Activated CD4-positive, alpha-beta T cell treated with anti-CD3 and anti-CD28 coated beads for 36 hours (primary cell): Measurements from ENCODE around the gene LPP. TPM values are rescaled to one million over a fixed set of nuclear protein-coding genes. Genes with fewer than 3 reads are reported as not detected.

Experiments
- ATAC-seq: fragments of 200-7000 bp; cut with Tn5 transposase; one replicate; pipeline ENCODE4 v1.10.0; 2021; ENCODE audit warnings: mild to moderate bottlenecking, moderate library complexity
- CTCF ChIA-PET: fragments of 350-600 bp; sonication (Branson Sonifier 250); formaldehyde crosslinking; loops from one replicate; lab custom pipeline; 2021; ENCODE audit warnings: antibody characterized with exemption; lab: Charles Lee
- POLR2A ChIA-PET: fragments of 350-600 bp; sonication (Branson Sonifier 250); formaldehyde crosslinking; loops from one replicate; lab custom pipeline; 2021; ENCODE audit warnings: antibody characterized with exemption, inconsistent platforms; lab: Charles Lee
- DNase-seq: peaks from one replicate; pipeline ENCODE4 v3.0.0-alpha.2; 2020
- H3K27ac Mint-ChIP-seq: one replicate; pipeline ENCODE4 v1.8.0; 2021; ENCODE audit warnings: mixed read lengths
- H3K27me3 Mint-ChIP-seq: one replicate; pipeline ENCODE4 v1.8.0; 2021; ENCODE audit warnings: mixed read lengths
- H3K36me3 Mint-ChIP-seq: one replicate; pipeline ENCODE4 v1.8.0; 2021; ENCODE audit warnings: low read depth, mixed read lengths
- H3K4me1 Mint-ChIP-seq: one replicate; pipeline ENCODE4 v1.8.0; 2021; ENCODE audit warnings: mixed read lengths
- H3K4me3 Mint-ChIP-seq: one replicate; pipeline ENCODE4 v1.8.0; 2021; ENCODE audit warnings: mild to moderate bottlenecking, moderate library complexity, mixed read lengths
- H3K9me3 Mint-ChIP-seq: one replicate; pipeline ENCODE4 v1.8.0; 2021; ENCODE audit warnings: low read depth, mixed read lengths
- intact Hi-C, 2 experiments: fragments of 100-400 bp; cut with DNase I in 1 of 2; cut with micrococcal nuclease in 1 of 2; formaldehyde crosslinking; loops; one replicate each; pipeline versions ENCODE4 v1.14.2 to v1.15.1; 2022 to 2024; cut with DNase I, micrococcal nuclease
- total RNA-seq, 2 experiments: library from RNA; stranded (reverse); gene quantifications; one replicate each; pipeline ENCODE4 v1.2.3, GENCODE V29; 2021

The LPP gene
- total RNA-seq, 2 experiments from 2014 or later = 34.7 to 40.6 TPM

DNA sequence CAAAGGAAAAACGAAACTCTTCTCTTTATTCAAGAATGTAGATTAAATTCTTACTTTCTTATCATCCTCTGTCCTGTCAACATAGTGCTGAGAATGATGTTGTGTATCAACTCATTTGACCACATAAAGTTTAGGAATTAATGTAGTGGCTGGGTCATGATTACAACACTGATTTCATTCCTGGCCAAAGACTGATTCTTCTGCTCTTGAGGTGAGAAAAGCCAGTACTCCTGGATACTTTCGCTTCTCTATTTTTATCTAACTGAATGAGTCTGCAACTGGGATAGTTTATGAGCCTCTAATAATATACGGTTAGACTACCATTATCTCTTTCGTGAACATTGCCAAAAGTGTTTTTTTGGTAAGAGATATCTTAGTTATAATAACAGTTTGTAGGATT is 173.0 kb downstream of the LPP start:
- DNase-seq = no peak
- H3K27me3 Mint-ChIP-seq = no peaks in the 10 kb centered on the region
- intact Hi-C loops = loop anchor here (10.0 kb wide), 2 partner anchors 458 to 628 kb away; no protein-coding TSS in a partner anchor
- CTCF ChIA-PET = interaction anchor here (1.4 to 1.6 kb wide), 2 partner anchors 586 to 588 kb away, joined by 3 to 5 read pairs; no protein-coding TSS in a partner anchor
- no peak overlapping the region for H3K4me3 Mint-ChIP-seq
- peaks cover 72% of the 10 kb centered on the region for H3K4me1 Mint-ChIP-seq
- no peak overlapping the region for H3K27ac Mint-ChIP-seq
- H3K9me3 Mint-ChIP-seq = peaks cover 5% of the 10 kb centered on the region
- peaks cover 20% of the 10 kb centered on the region for H3K36me3 Mint-ChIP-seq
- POLR2A ChIA-PET = no interaction called here
- no peak for ATAC-seq

DNA sequence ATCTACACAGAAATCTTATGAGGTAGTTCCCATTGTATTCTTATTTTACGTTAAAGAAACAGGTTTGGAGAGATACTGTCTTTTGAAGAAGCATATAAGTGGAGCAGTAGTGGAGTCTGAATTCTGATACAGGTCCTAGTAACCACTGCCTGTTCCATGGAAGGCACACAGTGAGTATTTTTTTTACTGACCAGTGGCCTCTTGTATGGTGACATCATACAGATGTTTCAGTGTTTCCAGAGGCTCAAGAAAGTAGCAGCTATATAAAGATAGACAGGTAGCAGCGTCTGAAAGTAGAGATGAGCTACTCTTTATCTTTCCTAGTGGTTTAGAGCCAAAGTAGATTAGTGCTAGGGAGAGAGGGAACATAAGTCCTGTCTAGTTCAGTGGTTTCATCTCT is 173.5 kb downstream of the LPP start:
- Mint-ChIP-seq H3K36me3 (peaks cover 20% of the 10 kb centered on the region), H3K27ac (no peak overlapping the region), H3K9me3 (peaks cover 5% of the 10 kb centered on the region), H3K4me3 (no peak overlapping the region), H3K4me1 (peaks cover 68% of the 10 kb centered on the region), H3K27me3 (no peaks in the 10 kb centered on the region)
- intact Hi-C loops = loop anchor here (10.0 kb wide), 2 partner anchors 457 to 627 kb away; no protein-coding TSS in a partner anchor
- CTCF ChIA-PET = interaction anchor here (0.7 to 1.6 kb wide), 5 partner anchors 11 to 589 kb away, joined by 3 to 5 read pairs (median 3); no protein-coding TSS in a partner anchor
- POLR2A ChIA-PET = no interaction called here
- ATAC-seq = no peak
- DNase-seq = no peak

GRCh38 chr3:188330138-188330537 is 176.2 kb downstream of the LPP start:
- Mint-ChIP-seq H3K4me1 (peaks cover 42% of the 10 kb centered on the region), H3K9me3 (no peaks in the 10 kb centered on the region), H3K27me3 (no peaks in the 10 kb centered on the region), H3K27ac (peak overlapping the region; percentile 17), H3K36me3 (peaks cover 18% of the 10 kb centered on the region), H3K4me3 (peak overlapping the region; percentile 18)
- ATAC-seq = peak; percentile 61
- CTCF ChIA-PET = interaction anchor here (1.2 to 1.4 kb wide), 2 partner anchors 9 to 591 kb away, joined by 5 read pairs; no protein-coding TSS in a partner anchor
- POLR2A ChIA-PET = interaction anchor here (0.6 to 1.4 kb wide), 4 partner anchors 9 to 590 kb away, joined by 3 to 5 read pairs (median 4); no protein-coding TSS in a partner anchor
- intact Hi-C loops = loop anchor here in 1 of 2 experiments (10.0 kb wide), 1 partner anchor 815 kb away; no protein-coding TSS in a partner anchor
- DNase-seq = no peak

DNA sequence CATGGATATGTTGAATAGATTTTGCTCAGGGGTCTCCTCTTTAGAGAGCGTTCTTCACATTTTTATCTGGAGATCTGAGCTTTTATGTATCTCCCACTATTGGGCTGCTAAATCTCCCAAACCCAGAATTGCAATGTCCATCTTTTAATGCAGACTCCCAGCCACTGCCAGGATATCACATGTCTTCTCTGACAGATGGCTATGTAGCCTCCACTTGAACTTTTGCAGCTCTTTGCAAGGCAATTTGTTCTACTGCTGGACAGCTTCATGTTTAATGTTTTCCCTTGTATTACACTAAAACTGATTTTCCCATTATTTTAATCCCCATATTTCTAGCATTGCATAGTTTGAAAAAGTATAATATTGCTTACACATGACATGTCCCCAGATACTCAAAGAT is 177.2 kb downstream of the LPP start:
- DNase-seq = no peak
- intact Hi-C loops = loop anchor here in 1 of 2 experiments (10.0 kb wide), 1 partner anchor 814 kb away; no protein-coding TSS in a partner anchor
- Mint-ChIP-seq H3K4me1 (peaks cover 38% of the 10 kb centered on the region), H3K4me3 (no peak overlapping the region), H3K36me3 (peaks cover 12% of the 10 kb centered on the region), H3K27ac (no peak overlapping the region), H3K27me3 (no peaks in the 10 kb centered on the region), H3K9me3 (peaks cover 7% of the 10 kb centered on the region)
- ATAC-seq = no peak
- ChIA-PET POLR2A (interaction anchor here (1.4 kb wide), 1 partner anchor 591 kb away, joined by 3 read pairs; no protein-coding TSS in a partner anchor), CTCF (interaction anchor here (0.9 to 1.4 kb wide), 4 partner anchors 8 to 592 kb away, joined by 3 to 5 read pairs (median 4); no protein-coding TSS in a partner anchor)

GRCh38 chr3:188332085-188332484 is 178.1 kb downstream of the LPP start:
- DNase-seq = no peak
- Mint-ChIP-seq H3K9me3 (peaks cover 7% of the 10 kb centered on the region), H3K4me3 (no peak overlapping the region), H3K36me3 (peaks cover 14% of the 10 kb centered on the region), H3K27me3 (no peaks in the 10 kb centered on the region), H3K4me1 (peaks cover 31% of the 10 kb centered on the region), H3K27ac (no peak overlapping the region)
- ChIA-PET CTCF (interaction anchor here (1.3 kb wide), 1 partner anchor 9 kb away, joined by 3 read pairs; no protein-coding TSS in a partner anchor), POLR2A (no interaction called here)
- intact Hi-C loops = loop anchor here in 1 of 2 experiments (10.0 kb wide), 1 partner anchor 813 kb away; no protein-coding TSS in a partner anchor
- no peak for ATAC-seq

- ChIA-PET CTCF (interaction anchor here (0.6 to 1.6 kb wide), 4 partner anchors 12 to 934 kb away, joined by 3 to 5 read pairs (median 4); no protein-coding TSS in a partner anchor), POLR2A (no interaction called here)
- ATAC-seq (no peak), DNase-seq (no peak)
- Mint-ChIP-seq H3K4me1 (peaks cover 40% of the 10 kb centered on the region), H3K27me3 (no peaks in the 10 kb centered on the region), H3K4me3 (no peak overlapping the region), H3K36me3 (peaks cover 21% of the 10 kb centered on the region), H3K27ac (no peak overlapping the region), H3K9me3 (peaks cover 7% of the 10 kb centered on the region)
- intact Hi-C loops = loop anchor here (5.0 to 10.0 kb wide), 3 partner anchors 67 to 809 kb away; no protein-coding TSS in a partner anchor
These were observed 181.7 kb downstream of the LPP start for GRCh38 chr3:188335656-188336055.

- ATAC-seq (no peak), DNase-seq (no peak)
- peaks cover 21% of the 10 kb centered on the region for H3K36me3 Mint-ChIP-seq
- no peaks in the 10 kb centered on the region for H3K27me3 Mint-ChIP-seq
- no peak overlapping the region for H3K4me3 Mint-ChIP-seq
- no peak overlapping the region for H3K27ac Mint-ChIP-seq
- ChIA-PET CTCF (interaction anchor here (0.6 to 1.8 kb wide), 4 partner anchors 13 to 626 kb away, joined by 3 to 5 read pairs (median 4); no protein-coding TSS in a partner anchor), POLR2A (no interaction called here)
- peaks cover 40% of the 10 kb centered on the region for H3K4me1 Mint-ChIP-seq
- intact Hi-C loops = loop anchor here (5.0 to 10.0 kb wide), 3 partner anchors 66 to 809 kb away; no protein-coding TSS in a partner anchor
- peaks cover 7% of the 10 kb centered on the region for H3K9me3 Mint-ChIP-seq
These were observed 182.2 kb downstream of the LPP start for GRCh38 chr3:188336178-188336577.

- Mint-ChIP-seq H3K4me3 (no peak overlapping the region), H3K27ac (no peak overlapping the region), H3K36me3 (peaks cover 29% of the 10 kb centered on the region), H3K4me1 (peaks cover 43% of the 10 kb centered on the region), H3K9me3 (peaks cover 7% of the 10 kb centered on the region), H3K27me3 (no peaks in the 10 kb centered on the region)
- DNase-seq (no peak), ATAC-seq (no peak)
- intact Hi-C loops = loop anchor here (5.0 to 10.0 kb wide), 3 partner anchors 65 to 808 kb away; no protein-coding TSS in a partner anchor
- CTCF ChIA-PET = interaction anchor here (0.6 to 2.2 kb wide), 6 partner anchors 14 to 598 kb away, joined by 3 to 8 read pairs (median 5); no protein-coding TSS in a partner anchor
- POLR2A ChIA-PET = no interaction called here
These were observed 183.3 kb downstream of the LPP start for GRCh38 chr3:188337232-188337631.

DNA sequence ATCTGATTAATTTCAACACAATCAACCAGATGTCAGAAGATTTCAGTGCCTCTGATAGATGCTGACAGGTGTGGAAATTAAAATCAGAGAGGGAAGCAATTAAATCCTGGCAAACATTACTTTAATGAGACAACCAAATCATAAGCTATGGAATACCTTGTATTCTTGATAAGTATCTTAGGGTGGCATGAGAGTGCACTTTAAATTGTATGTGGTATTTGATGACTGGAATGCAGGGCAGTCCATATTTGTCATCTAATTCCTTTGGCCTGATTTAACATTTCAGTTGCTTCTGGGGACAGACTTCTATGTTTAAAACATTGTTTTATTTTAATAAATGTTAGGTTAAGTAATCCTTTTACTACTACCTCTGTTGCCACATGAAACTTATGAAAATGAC is 184.1 kb downstream of the LPP start:
- Mint-ChIP-seq H3K36me3 (peaks cover 31% of the 10 kb centered on the region), H3K27me3 (no peaks in the 10 kb centered on the region), H3K27ac (peak overlapping the region; percentile 52), H3K9me3 (peaks cover 7% of the 10 kb centered on the region), H3K4me3 (peak overlapping the region; percentile 54), H3K4me1 (peaks cover 43% of the 10 kb centered on the region)
- intact Hi-C loops = loop anchor here (2.0 to 10.0 kb wide), 5 partner anchors 53 to 807 kb away; no protein-coding TSS in a partner anchor
- no peak for ATAC-seq
- DNase-seq = no peak
- ChIA-PET CTCF (interaction anchor here (1.4 to 2.2 kb wide), 4 partner anchors 8 to 54 kb away, joined by 5 to 8 read pairs (median 6); no protein-coding TSS in a partner anchor), POLR2A (interaction anchor here (0.5 to 2.0 kb wide), 2 partner anchors 433 to 598 kb away, joined by 7 to 10 read pairs; no protein-coding TSS in a partner anchor)

DNA sequence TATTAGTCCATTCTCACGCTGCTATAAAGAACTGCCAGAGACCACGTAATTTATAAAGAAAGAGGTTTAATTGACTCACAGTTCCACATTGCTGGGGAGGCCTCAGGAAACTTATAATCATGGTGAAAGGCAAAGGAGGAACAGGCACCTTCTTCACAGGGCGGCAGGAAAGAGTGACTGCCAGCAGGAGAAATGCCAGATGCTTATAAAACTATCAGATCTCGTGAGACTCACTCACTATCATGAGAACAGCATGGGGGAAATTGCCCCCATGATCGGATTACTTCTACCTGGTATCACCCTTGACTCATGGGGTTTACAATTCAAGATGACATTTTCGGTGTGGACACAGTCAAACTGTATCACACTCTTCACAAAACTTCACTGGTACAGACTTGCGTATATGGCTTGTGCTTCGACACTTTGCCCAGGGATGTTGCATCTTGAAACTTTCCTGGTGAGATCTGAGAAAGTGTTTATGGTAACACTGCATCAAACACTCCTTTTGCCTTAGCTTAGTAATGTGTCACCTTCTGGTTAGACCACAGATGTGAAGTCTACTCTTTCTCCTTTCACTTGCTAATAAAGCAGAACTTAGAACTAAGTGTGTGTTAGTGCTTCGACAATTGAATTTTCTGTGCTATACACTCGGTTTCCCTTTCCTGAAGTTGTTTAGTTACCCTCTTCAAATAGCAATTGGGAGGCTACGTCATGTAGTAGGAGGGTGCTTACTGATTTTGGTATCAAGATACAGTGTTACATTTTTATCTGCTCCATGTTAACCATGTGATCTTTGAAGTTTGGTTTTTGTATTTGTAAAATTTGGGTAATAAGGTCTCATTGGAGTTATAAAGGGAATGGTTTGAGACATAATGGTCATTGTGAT is 185.7 kb downstream of the LPP start:
- ATAC-seq = peak; percentile 89
- CTCF ChIA-PET = interaction anchor here (1.0 to 2.2 kb wide), 7 partner anchors 9 to 600 kb away, joined by 3 to 13 read pairs (median 5); no protein-coding TSS in a partner anchor
- H3K4me3 Mint-ChIP-seq = peak overlapping the region; percentile 54

More for the DNA sequence above, 185.7 kb downstream of the LPP start:
- Mint-ChIP-seq H3K4me1 (peaks cover 43% of the 10 kb centered on the region), H3K27me3 (no peaks in the 10 kb centered on the region), H3K27ac (peak overlapping the region; percentile 95), H3K36me3 (peaks cover 34% of the 10 kb centered on the region), H3K9me3 (peaks cover 7% of the 10 kb centered on the region)
- peak; percentile 76 for DNase-seq
- POLR2A ChIA-PET = interaction anchor here (0.5 to 2.0 kb wide), 12 partner anchors 9 to 601 kb away, joined by 3 to 11 read pairs (median 6); partner anchors contain the start of gene BCL6
- intact Hi-C loops = loop anchor here (1.0 to 10.0 kb wide), 24 partner anchors 16 to 805 kb away; partner anchors contain the start of gene BCL6 (in 1 of the 2)
